K562 (cell line): ENCODE data around the gene MCIDAS. TPM values are rescaled to one million over a fixed set of nuclear protein-coding genes. Genes with fewer than 3 reads are reported as not detected.

Experiments
- ATAC-seq: fragments of 200-7000 bp; cut with Tn5 transposase; 3 replicates; pipeline ENCODE4 v1.9.1; 2020; ENCODE audit warnings: moderate library complexity
- BruUV-seq: library from RNA; stranded (reverse); fragments of 400-500 nt; replicated peaks from 2 replicates; lab custom pipeline; 2021; lab: Mats Ljungman, UMichigan
- CTCF ChIA-PET: fragments of 300-600 bp; formaldehyde crosslinking; extraction: SDS; loops from one replicate; lab custom pipeline; 2021; ENCODE audit warnings: low intra/inter-chr PET ratio; lab: Yijun Ruan, JAX
- POLR2A ChIA-PET: fragments of 300-600, 350-650 bp; sonication (Branson Sonifier 250); formaldehyde crosslinking; extraction: SDS; loops from one replicate; lab custom pipeline; 2021; ENCODE audit warnings: antibody characterized with exemption, inconsistent platforms; lab: Yijun Ruan, JAX
- DNase-seq, 4 experiments: peaks; one replicate each; pipeline versions ENCODE4 v3.0.0 to v3.0.0-alpha.2; 2011 to 2018; ENCODE audit warnings: low spot score in 3 of 4, mixed read lengths in 3 of 4; ENCODE audit errors: extremely low read depth in 1 of 4
- FAIRE-seq: peaks from 2 replicates; lab custom pipeline; 2011; peaks lifted over from hg19 to GRCh38; lab: Jason Lieb, UNC
- H2AFZ ChIP-seq: 2 replicates; pipeline ENCODE4 v1.6.0; 2011; ENCODE audit warnings: low read depth, low read length, control low read depth, inconsistent platforms
- H3K27ac ChIP-seq: fragments of 200-600 bp; 3 replicates; pipeline ENCODE4 v1.8.0; 2011; ENCODE audit warnings: low read depth, mild to moderate bottlenecking, control low read depth, inconsistent platforms, low read length, moderate library complexity, mixed read lengths; ENCODE audit errors: extremely low read depth
- H3K27me3 ChIP-seq, 2 experiments: fragments of 300-600 bp in 1 of 2; 2 replicates in 1 of 2; 3 replicates in 1 of 2; pipeline versions ENCODE4 v1.6.0 to v1.8.0; 2011; ENCODE audit warnings: inconsistent platforms in 2 of 2, low read length in 2 of 2, mild to moderate bottlenecking in 1 of 2, mixed read lengths in 1 of 2, moderate library complexity in 1 of 2; ENCODE audit not compliant: control insufficient read depth in 2 of 2, insufficient read depth in 2 of 2
- H3K36me3 ChIP-seq: fragments of 300-600 bp; 3 replicates; pipeline ENCODE4 v1.8.0; 2011; ENCODE audit warnings: mild to moderate bottlenecking, low read length, inconsistent platforms; ENCODE audit not compliant: control insufficient read depth, insufficient read depth
- H3K4me1 ChIP-seq, 2 experiments: fragments of 200-600 bp in 1 of 2; replicated peaks in 1 of 2; 2 replicates in 1 of 2; 3 replicates in 1 of 2; pipeline versions ENCODE4 v1.5.1 to v1.8.0; 2011; ENCODE audit warnings: inconsistent platforms in 2 of 2, low read length in 2 of 2, mild to moderate bottlenecking in 1 of 2, mixed read lengths in 1 of 2, moderate library complexity in 1 of 2; ENCODE audit not compliant: control insufficient read depth in 2 of 2, insufficient read depth in 2 of 2
- H3K4me2 ChIP-seq: 2 replicates; pipeline ENCODE4 v1.6.1; 2011; ENCODE audit warnings: low read length, control low read depth, inconsistent platforms, mixed read lengths; ENCODE audit not compliant: insufficient read depth
- H3K4me3 ChIP-seq: fragments of 200-600 bp; sonication (generic), shearing (Covaris generic); 2 replicates; pipeline ENCODE4 v1.5.1; 2016; ENCODE audit warnings: control low read depth, inconsistent platforms
- H3K79me2 ChIP-seq: fragments of 200-600 bp; 3 replicates; pipeline ENCODE4 v1.8.0; 2011; ENCODE audit warnings: low read length, inconsistent platforms; ENCODE audit not compliant: control insufficient read depth, insufficient read depth
- H3K9ac ChIP-seq, 2 experiments: 2 replicates each; pipeline versions ENCODE4 v1.6.0 to v1.6.1; 2011; ENCODE audit warnings: low read depth in 2 of 2, low read length in 2 of 2, control low read depth in 1 of 2, inconsistent platforms in 1 of 2, mild to moderate bottlenecking in 1 of 2, mixed read lengths in 1 of 2; ENCODE audit not compliant: insufficient read depth in 1 of 2
- H3K9me1 ChIP-seq: one replicate; pipeline ENCODE4 v1.6.0; 2011; ENCODE audit warnings: inconsistent platforms, mild to moderate bottlenecking, low read length, moderate library complexity; ENCODE audit not compliant: control insufficient read depth, insufficient read depth
- H3K9me3 ChIP-seq: replicated peaks from 2 replicates; pipeline ENCODE4 v1.5.1; 2011; ENCODE audit warnings: low read depth, low read length, inconsistent platforms; ENCODE audit not compliant: control insufficient read depth, insufficient read depth
- H4K20me1 ChIP-seq: replicated peaks from 2 replicates; pipeline ENCODE4 v1.6.1; 2011; ENCODE audit warnings: low read length, inconsistent platforms, mixed read lengths; ENCODE audit not compliant: control insufficient read depth, insufficient read depth
- CREB1 ChIP-seq, 2 experiments: sonication (generic) in 1 of 2; formaldehyde crosslinking in 1 of 2; IDR thresholded peaks; 2 replicates each; pipeline versions ENCODE4 v1.6.1 to v1.8.0; 2012 to 2022; ENCODE audit warnings: inconsistent platforms in 1 of 2, mild to moderate bottlenecking in 1 of 2, missing genetic modification reagents in 1 of 2, moderate library complexity in 1 of 2
- CXXC5 ChIP-seq: fragments of 250-450 bp; sonication (Bioruptor Pico); IDR thresholded peaks from 2 replicates; pipeline ENCODE4 v1.8.0; 2022; ENCODE audit warnings: inconsistent platforms, mild to moderate bottlenecking, moderate library complexity
- HDAC6 ChIP-seq: IDR thresholded peaks from 2 replicates; pipeline ENCODE4 v1.6.1; 2012; ENCODE audit warnings: low read depth, mild to moderate bottlenecking, control low read depth, inconsistent platforms, low read length, moderate library complexity
- KLF1 ChIP-seq: fragments of 450-650 bp; IDR thresholded peaks from 2 replicates; pipeline ENCODE4 v1.6.1; 2016; ENCODE audit warnings: missing genetic modification characterization, missing compliant biosample characterization
- RBFOX2 ChIP-seq: fragments of 200-400 bp; formaldehyde crosslinking; IDR thresholded peaks from 2 replicates; pipeline ENCODE4 v1.6.1; 2017; ENCODE audit warnings: low read depth, mild to moderate bottlenecking, low read length, moderate library complexity
- TAF1 ChIP-seq: IDR thresholded peaks from 2 replicates; pipeline ENCODE4 v1.6.1; 2011; ENCODE audit warnings: mild to moderate bottlenecking, low read length, moderate library complexity; ENCODE audit not compliant: insufficient read depth, control insufficient read depth, severe bottlenecking; ENCODE audit errors: extremely low read depth
- ZFX ChIP-seq: sonication (generic); formaldehyde crosslinking; IDR thresholded peaks from 2 replicates; pipeline ENCODE4 v1.8.0; 2022; ENCODE audit warnings: mild to moderate bottlenecking, missing genetic modification reagents, moderate library complexity
- WGBS: fragments of 100-300 bp; shearing (Covaris generic); methylation state at CpG from one replicate; pipeline ENCODE4 v1.1.6; 2016; ENCODE audit warnings: low coverage, mixed read lengths; ENCODE audit not compliant: insufficient coverage; ENCODE audit errors: missing lambda C conversion rate; 5-methylcytosine and 5-hydroxymethylcytosine counted together
- in situ Hi-C: fragments of 300-500 bp; cut with MboI; formaldehyde crosslinking; loops from 4 replicates; pipeline ENCODE4 v1.15.0; 2018; ENCODE audit warnings: inconsistent platforms, mixed read lengths
- intact Hi-C: fragments of 100-400 bp; cut with micrococcal nuclease; formaldehyde crosslinking; loops from 2 replicates; pipeline ENCODE4 v1.14.2; 2022
- polyA plus RNA-seq, 8 experiments: library from polyadenylated mRNA; depleted of rRNA in 4 of 8; stranded (reverse) in 5 of 8; unstranded in 3 of 8; fragments of >200 nt; fragmentation: Nextera tagmentation in 2 of 8; fragmentation: Illumina TruSeq in 1 of 8; extraction: Ambion mirVana in 2 of 8; extraction: Trizol in 1 of 8; gene quantifications; 2 replicates each; pipeline versions ENCODE4 v1.2.1 to v1.2.3, GENCODE V29; 2011 to 2014; ENCODE audit warnings: inconsistent platforms in 1 of 8, missing spikeins in 1 of 8
- total RNA-seq, 7 experiments: library from RNA; depleted of rRNA in 6 of 7; stranded (reverse); fragments of >200 nt in 6 of 7; fragmentation: Illumina TruSeq in 2 of 7; extraction: Trizol in 2 of 7; gene quantifications; 2 replicates each; pipeline versions ENCODE4 v1.2.1 to v1.2.3, GENCODE V29; 2011 to 2021; ENCODE audit warnings: low replicate concordance in 1 of 7
- TF ChIP-seq, protein P1 (sequence below): IDR thresholded peaks from 2 replicates; pipeline ENCODE4 v1.6.1; 2011; ENCODE audit warnings: borderline replicate concordance, low read depth, mild to moderate bottlenecking, moderate library complexity, low read length; ENCODE audit not compliant: insufficient read depth, poor library complexity, severe bottlenecking
- TF ChIP-seq, protein P2 (sequence below), 3 experiments: fragments of 200-800 bp in 1 of 3; fragments of 250-450 bp in 1 of 3; fragments of 450-650 bp in 1 of 3; sonication (Bioruptor Pico) in 1 of 3; sonication (Bioruptor generic) in 1 of 3; formaldehyde crosslinking in 1 of 3; IDR thresholded peaks; 2 replicates each; pipeline versions ENCODE4 v1.6.1 to v1.8.0; 2016 to 2022; ENCODE audit warnings: mild to moderate bottlenecking in 2 of 3, missing genetic modification characterization in 2 of 3, missing compliant biosample characterization in 1 of 3, moderate library complexity in 1 of 3
- TF ChIP-seq, protein P3 (sequence below): sonication (generic); formaldehyde crosslinking; IDR thresholded peaks from 2 replicates; pipeline ENCODE4 v1.8.1; 2022; ENCODE audit warnings: missing genetic modification reagents

The MCIDAS gene
- total and polyA plus RNA-seq, 9 of the 15 experiments (the other 6 are each of a cell fraction or from before 2014, with no cell fraction given): 0.07 to 1.5 (median 0.69) TPM

DNA sequence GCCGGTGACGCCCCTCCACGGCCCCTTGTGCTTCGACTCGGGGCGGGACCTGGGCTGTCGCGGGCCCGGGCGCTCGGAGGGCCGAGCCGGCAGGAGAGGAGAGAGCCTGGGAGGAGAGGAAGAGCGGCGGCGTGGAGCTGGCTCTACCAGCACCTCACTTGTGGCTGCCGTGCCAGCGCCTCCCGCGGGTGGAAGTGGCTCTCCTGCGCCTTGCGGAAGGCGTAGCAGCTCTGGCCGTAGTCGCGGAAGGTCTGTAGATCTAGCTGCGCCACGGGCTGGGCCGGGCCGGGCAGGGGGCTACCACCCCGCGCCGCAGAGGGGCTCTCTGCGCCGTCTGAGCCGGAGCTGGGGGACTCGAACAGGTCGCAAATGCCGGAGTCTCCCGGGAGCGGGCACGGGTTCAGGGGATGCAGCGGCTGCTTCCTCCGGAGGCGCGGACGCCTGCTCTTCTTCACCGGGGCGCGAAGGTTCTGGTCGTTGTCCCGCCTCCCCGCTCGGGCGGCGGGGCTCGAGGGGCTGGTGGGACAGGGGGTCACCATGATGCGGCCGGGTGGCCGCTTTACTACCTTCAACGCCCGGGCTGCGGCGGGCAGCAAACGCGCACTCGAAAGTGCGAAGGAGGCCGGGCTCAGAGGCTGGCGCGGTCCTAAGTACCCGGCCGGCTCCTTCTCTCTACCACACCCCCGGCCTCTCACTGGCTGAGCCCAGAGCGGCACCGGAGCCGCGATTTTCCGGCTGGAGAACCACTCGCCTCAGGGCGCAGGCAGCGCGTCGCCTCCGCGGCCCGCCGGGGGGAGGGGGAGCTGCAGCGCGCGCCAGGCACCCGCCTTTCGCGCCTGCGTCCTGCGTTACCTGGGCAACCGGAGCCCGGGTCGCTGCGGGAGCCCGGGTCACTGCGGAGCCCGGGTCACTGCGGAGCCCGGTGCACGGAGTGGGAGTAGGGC lies 6.1 kb upstream of the MCIDAS start, which contains the start of gene CCNO:
CCNO (minus strand) TSS at position 624 of the 944 bp plus-strand sequence; CDS start at position 539, 85 bp downstream.
- peak within 1 kb of the TSS; percentile 49 to 88 for H3K9ac ChIP-seq
- peak within 1 kb of the TSS; percentile 84 for H2AFZ ChIP-seq
- intact Hi-C loops: no loop called here
- H3K9me1 ChIP-seq: no peaks in the 10 kb centered on the region
- 10% methylated on average over 75 of the region's 106 CpGs for WGBS
- no peaks in the 10 kb centered on the region for H3K36me3 ChIP-seq
- CTCF ChIA-PET: no interaction called here
- no peak for FAIRE-seq
- H3K27me3 ChIP-seq: peaks cover 21 to 48% of the 10 kb centered on the region in 2 experiments
- POLR2A ChIA-PET: interaction anchor here (1.9 kb wide), 1 partner anchor 74 kb away, joined by 5 read pairs; the partner anchor contains the start of genes DHX29 and MTREX
- H3K27ac ChIP-seq: no peak within 1 kb of the TSS
- H3K4me2 ChIP-seq: peak within 1 kb of the TSS; percentile 71
- ATAC-seq: peak; percentile 89
- in situ Hi-C loops: no loop called here
- BruUV-seq: no TSS peak
- no peaks in the 10 kb centered on the region for H3K9me3 ChIP-seq
- H3K79me2 ChIP-seq: no peaks in the 10 kb centered on the region
- DNase-seq: peak; percentile 71 to 85 (median 78)
- no peaks in the 10 kb centered on the region for H4K20me1 ChIP-seq
- H3K4me3 ChIP-seq: peak within 1 kb of the TSS; percentile 53
- H3K4me1 ChIP-seq: peaks cover 10 to 27% of the 10 kb centered on the region in 2 experiments; a peak in 3 of 5 replicates
- TF ChIP-seq RBFOX2 (peak; percentile 52), CXXC5 (CRISPR knock-in tag) (peak; percentile 51), TAF1 (peak; percentile 20), KLF1 (no peak), ZFX (CRISPR knock-in tag) (peak; percentile 61), HDAC6 (0 out of 2 replicates have a peak, but pooled peaks have one; percentile 28), CREB1 (IDR thresholded peaks at IDR 0.05) (peak; percentile 59; the same call in 1 of the 2 replicates), CREB1 (CRISPR knock-in tag; IDR thresholded peaks at IDR 0.05) (peak; percentile 49; the same call in 1 of the 2 replicates)
- TF ChIP-seq, protein P1, sequence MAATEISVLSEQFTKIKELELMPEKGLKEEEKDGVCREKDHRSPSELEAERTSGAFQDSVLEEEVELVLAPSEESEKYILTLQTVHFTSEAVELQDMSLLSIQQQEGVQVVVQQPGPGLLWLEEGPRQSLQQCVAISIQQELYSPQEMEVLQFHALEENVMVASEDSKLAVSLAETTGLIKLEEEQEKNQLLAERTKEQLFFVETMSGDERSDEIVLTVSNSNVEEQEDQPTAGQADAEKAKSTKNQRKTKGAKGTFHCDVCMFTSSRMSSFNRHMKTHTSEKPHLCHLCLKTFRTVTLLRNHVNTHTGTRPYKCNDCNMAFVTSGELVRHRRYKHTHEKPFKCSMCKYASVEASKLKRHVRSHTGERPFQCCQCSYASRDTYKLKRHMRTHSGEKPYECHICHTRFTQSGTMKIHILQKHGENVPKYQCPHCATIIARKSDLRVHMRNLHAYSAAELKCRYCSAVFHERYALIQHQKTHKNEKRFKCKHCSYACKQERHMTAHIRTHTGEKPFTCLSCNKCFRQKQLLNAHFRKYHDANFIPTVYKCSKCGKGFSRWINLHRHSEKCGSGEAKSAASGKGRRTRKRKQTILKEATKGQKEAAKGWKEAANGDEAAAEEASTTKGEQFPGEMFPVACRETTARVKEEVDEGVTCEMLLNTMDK: peak; percentile 5
- TF ChIP-seq, protein P2, sequence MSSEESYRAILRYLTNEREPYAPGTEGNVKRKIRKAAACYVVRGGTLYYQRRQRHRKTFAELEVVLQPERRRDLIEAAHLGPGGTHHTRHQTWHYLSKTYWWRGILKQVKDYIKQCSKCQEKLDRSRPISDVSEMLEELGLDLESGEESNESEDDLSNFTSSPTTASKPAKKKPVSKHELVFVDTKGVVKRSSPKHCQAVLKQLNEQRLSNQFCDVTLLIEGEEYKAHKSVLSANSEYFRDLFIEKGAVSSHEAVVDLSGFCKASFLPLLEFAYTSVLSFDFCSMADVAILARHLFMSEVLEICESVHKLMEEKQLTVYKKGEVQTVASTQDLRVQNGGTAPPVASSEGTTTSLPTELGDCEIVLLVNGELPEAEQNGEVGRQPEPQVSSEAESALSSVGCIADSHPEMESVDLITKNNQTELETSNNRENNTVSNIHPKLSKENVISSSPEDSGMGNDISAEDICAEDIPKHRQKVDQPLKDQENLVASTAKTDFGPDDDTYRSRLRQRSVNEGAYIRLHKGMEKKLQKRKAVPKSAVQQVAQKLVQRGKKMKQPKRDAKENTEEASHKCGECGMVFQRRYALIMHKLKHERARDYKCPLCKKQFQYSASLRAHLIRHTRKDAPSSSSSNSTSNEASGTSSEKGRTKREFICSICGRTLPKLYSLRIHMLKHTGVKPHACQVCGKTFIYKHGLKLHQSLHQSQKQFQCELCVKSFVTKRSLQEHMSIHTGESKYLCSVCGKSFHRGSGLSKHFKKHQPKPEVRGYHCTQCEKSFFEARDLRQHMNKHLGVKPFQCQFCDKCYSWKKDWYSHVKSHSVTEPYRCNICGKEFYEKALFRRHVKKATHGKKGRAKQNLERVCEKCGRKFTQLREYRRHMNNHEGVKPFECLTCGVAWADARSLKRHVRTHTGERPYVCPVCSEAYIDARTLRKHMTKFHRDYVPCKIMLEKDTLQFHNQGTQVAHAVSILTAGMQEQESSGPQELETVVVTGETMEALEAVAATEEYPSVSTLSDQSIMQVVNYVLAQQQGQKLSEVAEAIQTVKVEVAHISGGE (CRISPR knock-in tag; IDR thresholded peaks at IDR 0.05): peak in 1 of 3 experiments; percentile 52; a peak in 2 of 6 replicates
- TF ChIP-seq, protein P3, sequence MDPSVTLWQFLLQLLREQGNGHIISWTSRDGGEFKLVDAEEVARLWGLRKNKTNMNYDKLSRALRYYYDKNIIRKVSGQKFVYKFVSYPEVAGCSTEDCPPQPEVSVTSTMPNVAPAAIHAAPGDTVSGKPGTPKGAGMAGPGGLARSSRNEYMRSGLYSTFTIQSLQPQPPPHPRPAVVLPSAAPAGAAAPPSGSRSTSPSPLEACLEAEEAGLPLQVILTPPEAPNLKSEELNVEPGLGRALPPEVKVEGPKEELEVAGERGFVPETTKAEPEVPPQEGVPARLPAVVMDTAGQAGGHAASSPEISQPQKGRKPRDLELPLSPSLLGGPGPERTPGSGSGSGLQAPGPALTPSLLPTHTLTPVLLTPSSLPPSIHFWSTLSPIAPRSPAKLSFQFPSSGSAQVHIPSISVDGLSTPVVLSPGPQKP (CRISPR knock-in tag): no peak
